PC-9 (cell line): Measurements from ENCODE around the gene SPDYE9.
"Not testable (repeated sequence)": the region's sequence is repeated elsewhere in the genome, so short reads cannot be mapped to it uniquely, and the experiment has no call there.

Experiments used
- CTCF ChIP-seq: fragments of 200-600 bp; sonication (generic); conservative IDR thresholded peaks from 2 replicates; pipeline ENCODE4 v1.6.1; 2017; ENCODE audit warnings: mixed run types, antibody characterized with exemption, mild to moderate bottlenecking, moderate library complexity
- EZH2 ChIP-seq: fragments of 200-600 bp; sonication (generic); IDR thresholded peaks from 2 replicates; pipeline ENCODE4 v1.8.0; 2017; ENCODE audit warnings: antibody characterized with exemption, low read depth

DNA sequence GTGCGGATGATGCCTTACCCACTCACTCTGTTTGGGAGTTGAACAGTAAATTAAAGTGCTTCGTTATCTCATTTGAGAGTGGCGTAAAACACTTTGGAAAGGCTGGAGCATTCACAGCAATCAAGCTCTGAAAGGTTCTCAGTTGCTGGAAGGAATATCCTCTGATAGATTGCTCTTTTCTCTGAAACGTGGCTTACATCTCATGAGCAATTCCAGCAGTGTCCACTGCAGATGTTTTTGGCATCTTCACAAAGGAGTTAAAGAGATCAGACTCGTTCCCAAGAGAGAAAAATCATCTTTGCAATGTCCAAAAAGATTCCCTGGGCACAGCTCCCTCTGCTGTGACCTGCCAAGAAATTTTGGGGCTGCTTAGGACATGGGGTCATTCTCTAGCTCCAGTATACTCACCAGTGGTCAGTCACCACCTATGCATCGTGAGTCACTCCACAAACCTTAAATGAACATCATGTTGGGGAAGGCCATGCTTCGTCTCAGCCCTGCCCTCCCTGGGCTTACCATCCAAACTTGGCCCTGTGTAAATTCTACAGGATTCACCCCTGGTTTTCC is 46.9 kb upstream of the SPDYE9 start:
- TF ChIP-seq CTCF, EZH2: not testable (repeated sequence)
